NK-92 treated with Interleukin-12 subunit alpha and Interleukin-12 subunit beta, amount 100 ng/mL, for 24 hours (cell line): ENCODE measurements around the gene TPI1.
"Not testable (repeated sequence)": the region's sequence is repeated elsewhere in the genome, so short reads cannot be mapped to it uniquely, and the experiment has no call there.

ENCODE experiments used
- DNase-seq: peaks from one replicate; lab custom pipeline; 2025; lab: John Stamatoyannopoulos, UW

TPI1 gene

GRCh38 chr12:6847676-6848075 is 19.7 kb upstream of the TPI1 start:
- DNase-seq = no peak

- no peak for DNase-seq
Observed at GRCh38 chr12:6849427-6849826, 17.9 kb upstream of the TPI1 start.

GRCh38 chr12:6849976-6850560 is 17.3 kb upstream of the TPI1 start:
- no peak for DNase-seq

- no peak for DNase-seq
Observed at GRCh38 chr12:6850796-6851152, 16.6 kb upstream of the TPI1 start.

- DNase-seq = peak; percentile 78
Observed at GRCh38 chr12:6851153-6851920, 16.0 kb upstream of the TPI1 start, which contains the start of gene CDCA3. Gene CDCA3 (minus strand): TSS chr12:6851286. CDS start chr12:6850952, 334 bp downstream.

GRCh38 chr12:6851921-6852650 is 15.2 kb upstream of the TPI1 start, which contains the start of gene USP5:
Gene USP5 (plus strand): TSS chr12:6852150. CDS start chr12:6852180, 30 bp downstream.
- peak; percentile 93 for DNase-seq

- peak; percentile 13 for DNase-seq
Observed at GRCh38 chr12:6852651-6853354, 14.5 kb upstream of the TPI1 start.

GRCh38 chr12:6853626-6854025 is 13.7 kb upstream of the TPI1 start:
- DNase-seq = no peak

- no peak for DNase-seq
Observed at GRCh38 chr12:6854036-6854435, 13.3 kb upstream of the TPI1 start.

- DNase-seq = no peak
Observed at GRCh38 chr12:6855322-6855721, 12.0 kb upstream of the TPI1 start.

GRCh38 chr12:6858799-6859198 is 8.5 kb upstream of the TPI1 start:
- no peak for DNase-seq

GRCh38 chr12:6860116-6860515 is 7.2 kb upstream of the TPI1 start:
- no peak for DNase-seq

GRCh38 chr12:6860942-6861341 is 6.4 kb upstream of the TPI1 start:
- DNase-seq = no peak

GRCh38 chr12:6861391-6861790 is 5.9 kb upstream of the TPI1 start:
- DNase-seq = no peak

GRCh38 chr12:6863033-6863432 is 4.3 kb upstream of the TPI1 start:
- DNase-seq = no peak

GRCh38 chr12:6863586-6864321 is 3.6 kb upstream of the TPI1 start:
- no peak for DNase-seq

GRCh38 chr12:6865307-6865706 is 2.0 kb upstream of the TPI1 start:
- not testable (repeated sequence) for DNase-seq

- DNase-seq = no peak
Observed at GRCh38 chr12:6866163-6866919, 990 bp upstream of the TPI1 start.

- DNase-seq = no peak
Observed at GRCh38 chr12:6866920-6867412, 365 bp upstream of the TPI1 start.

- DNase-seq = no peak
Observed at GRCh38 chr12:6868211-6869048, 1.1 kb downstream of the TPI1 start.
